ENCODE data around the gene PTBP1. TPM values are rescaled to one million over a fixed set of nuclear protein-coding genes. Genes with fewer than 3 reads are reported as not detected.
A peak's percentile ranks its signal among the peaks of the same experiment; 100 is the strongest.

PTBP1 gene
- total and polyA plus RNA-seq, 9 donors, result 73.4 to 312 (median 215) TPM

DNA sequence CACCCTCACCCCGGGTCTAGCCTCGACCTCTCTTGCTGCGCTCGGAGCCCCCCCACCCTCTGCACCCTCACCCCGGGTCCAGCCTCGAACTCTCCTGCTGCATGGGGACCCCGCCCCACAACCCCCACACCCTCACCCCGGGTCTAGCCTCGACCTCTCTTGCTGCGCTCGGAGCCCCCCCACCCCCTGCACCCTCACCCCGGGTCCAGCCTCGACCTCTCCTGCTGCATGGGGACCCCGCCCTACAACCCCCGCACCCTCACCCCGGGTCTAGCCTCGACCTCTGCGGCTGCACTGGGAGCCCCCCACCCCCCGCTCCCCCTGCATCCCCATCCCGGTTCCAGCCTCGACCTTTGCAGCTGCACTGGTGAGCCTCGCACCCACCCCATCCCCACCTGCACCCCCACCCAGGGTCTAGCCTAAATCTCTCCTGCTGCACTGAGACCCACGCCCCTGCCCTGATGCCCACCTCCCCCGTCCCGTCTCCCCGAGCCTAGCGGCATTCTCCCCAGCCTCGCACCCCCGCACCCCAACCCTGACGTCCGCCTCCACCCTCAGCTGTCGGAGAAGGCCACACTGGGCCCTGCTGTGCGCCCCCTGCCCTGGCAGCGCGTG, 64.0 kb downstream of the PTBP1 start:
- no peaks in the 10 kb centered on the region for H3K9me3 ChIP-seq
- H3K4me3 ChIP-seq, result no peak overlapping the region
- H3K4me1 ChIP-seq (ENCODE audit: insufficient read depth), result peaks cover 9% of the 10 kb centered on the region
- intact Hi-C loops (cut with DNase I), result loop anchor here in 1 of 4 donors (5.0 kb wide), 1 partner anchor 121 kb away; the partner anchor contains the start of gene WDR18
- no peak overlapping the region for H3K27ac ChIP-seq
- WGBS, 3 donors, result 37 to 41% (median 39%) methylated on average over 23 to 35 of the region's 35 CpGs
- DNase-seq, result no peak
- peaks cover 4% of the 10 kb centered on the region for H3K27me3 ChIP-seq
- H3K36me3 ChIP-seq, result no peaks in the 10 kb centered on the region
- TF ChIP-seq EP300 (IDR thresholded peaks at IDR 0.05) (no peak), POLR2A (IDR thresholded peaks at IDR 0.05) (no peak)
- TF ChIP-seq, protein P1, sequence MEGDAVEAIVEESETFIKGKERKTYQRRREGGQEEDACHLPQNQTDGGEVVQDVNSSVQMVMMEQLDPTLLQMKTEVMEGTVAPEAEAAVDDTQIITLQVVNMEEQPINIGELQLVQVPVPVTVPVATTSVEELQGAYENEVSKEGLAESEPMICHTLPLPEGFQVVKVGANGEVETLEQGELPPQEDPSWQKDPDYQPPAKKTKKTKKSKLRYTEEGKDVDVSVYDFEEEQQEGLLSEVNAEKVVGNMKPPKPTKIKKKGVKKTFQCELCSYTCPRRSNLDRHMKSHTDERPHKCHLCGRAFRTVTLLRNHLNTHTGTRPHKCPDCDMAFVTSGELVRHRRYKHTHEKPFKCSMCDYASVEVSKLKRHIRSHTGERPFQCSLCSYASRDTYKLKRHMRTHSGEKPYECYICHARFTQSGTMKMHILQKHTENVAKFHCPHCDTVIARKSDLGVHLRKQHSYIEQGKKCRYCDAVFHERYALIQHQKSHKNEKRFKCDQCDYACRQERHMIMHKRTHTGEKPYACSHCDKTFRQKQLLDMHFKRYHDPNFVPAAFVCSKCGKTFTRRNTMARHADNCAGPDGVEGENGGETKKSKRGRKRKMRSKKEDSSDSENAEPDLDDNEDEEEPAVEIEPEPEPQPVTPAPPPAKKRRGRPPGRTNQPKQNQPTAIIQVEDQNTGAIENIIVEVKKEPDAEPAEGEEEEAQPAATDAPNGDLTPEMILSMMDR (IDR thresholded peaks at IDR 0.05), result no peak

MicroRNAs within 50 kb of the gene (microRNA counts, 767-probe panel; counts per million panel counts)
- microRNA hsa-miR-3187-3p, result 530 counts per million, percentile 78 among the panel's probes with 10 or more counts

Small RNA genes within 50 kb of the gene (microRNA-seq; reads per million reads assigned to microRNA genes)
- gene MIR3187, result 0.38 to 1.1 (median 0.54) reads per million in 3 donors
- 0.18 to 0.75 (median 0.47) reads per million in 3 donors for gene MIR4745

Small RNA genes within 50 kb of the gene (small RNA-seq; reads per million reads assigned to genes)
- gene MIR3187, result not detected

Other genes with a start within 250 kb of the PTBP1 start
- gene BSG, start 224.9 kb upstream of the PTBP1 start, total RNA-seq, result 100 to 1,000 TPM; 225 to 484 (median 324) TPM
- 100 to 1,000 TPM; 111 to 290 TPM for gene BSG, start 224.9 kb upstream of the PTBP1 start, polyA plus RNA-seq
- under 1 TPM in 3 of 7 donors, not detected in 4; 0.07 to 0.23 (median 0.10) TPM for gene HCN2, start 207.6 kb upstream of the PTBP1 start, total RNA-seq
- under 1 TPM in 1 of 2 donors, not detected in 1; 0.13 TPM for gene HCN2, start 207.6 kb upstream of the PTBP1 start, polyA plus RNA-seq
- gene POLRMT, start 163.9 kb upstream of the PTBP1 start, total RNA-seq, result 10 to 100 TPM; 19.9 to 52.3 (median 43.9) TPM
- gene POLRMT, start 163.9 kb upstream of the PTBP1 start, polyA plus RNA-seq, result 10 to 100 TPM; 13.5 to 39.6 TPM
- gene FGF22, start 157.6 kb upstream of the PTBP1 start, total RNA-seq, result 1 to 10 TPM in 6 of 7 donors, under 1 TPM in 1; 0.23 to 4.4 (median 2.2) TPM
- 1 to 10 TPM in 1 of 2 donors, not detected in 1; 4.2 TPM for gene FGF22, start 157.6 kb upstream of the PTBP1 start, polyA plus RNA-seq
- 10 to 100 TPM; 26.6 to 52.2 (median 34.5) TPM for gene RNF126, start 134.2 kb upstream of the PTBP1 start, total RNA-seq
- 10 to 100 TPM in 1 of 2 donors, 1 to 10 TPM in 1; 1.5 to 29.4 TPM for gene RNF126, start 134.2 kb upstream of the PTBP1 start, polyA plus RNA-seq
- 100 to 1,000 TPM in 1 of 7 donors, 10 to 100 TPM in 6; 21.3 to 141 (median 45.7) TPM for gene FSTL3, start 121.1 kb upstream of the PTBP1 start, total RNA-seq
- gene FSTL3, start 121.1 kb upstream of the PTBP1 start, polyA plus RNA-seq, result 10 to 100 TPM; 16.9 to 22.6 TPM
- under 1 TPM in 1 of 7 donors, not detected in 6; 0.33 TPM for gene PRSS57, start 102.0 kb upstream of the PTBP1 start, total RNA-seq
- under 1 TPM in 1 of 2 donors, not detected in 1; 0.07 TPM for gene PRSS57, start 102.0 kb upstream of the PTBP1 start, polyA plus RNA-seq
- gene PALM, start 88.5 kb upstream of the PTBP1 start, total RNA-seq, result 100 to 1,000 TPM in 5 of 7 donors, 10 to 100 TPM in 2; 36.1 to 169 (median 126) TPM
- gene PALM, start 88.5 kb upstream of the PTBP1 start, polyA plus RNA-seq, result 10 to 100 TPM in 1 of 2 donors, 1 to 10 TPM in 1; 2.9 to 66.9 TPM
- gene MISP, start 46.3 kb upstream of the PTBP1 start, total RNA-seq, result 10 to 100 TPM in 1 of 7 donors, 1 to 10 TPM in 3, under 1 TPM in 3; 0.08 to 44.0 (median 1.4) TPM
- under 1 TPM; 0.12 to 0.19 TPM for gene MISP, start 46.3 kb upstream of the PTBP1 start, polyA plus RNA-seq
- 10 to 100 TPM in 1 of 7 donors, 1 to 10 TPM in 1, under 1 TPM in 3, not detected in 2; 0.36 to 11.4 (median 0.80) TPM for gene PLPPR3, start 24.5 kb downstream of the PTBP1 start, total RNA-seq
- under 1 TPM; 0.18 to 0.24 TPM for gene PLPPR3, start 24.5 kb downstream of the PTBP1 start, polyA plus RNA-seq
- gene AZU1, start 30.4 kb downstream of the PTBP1 start, total RNA-seq, result 1 to 10 TPM in 1 of 7 donors, not detected in 6; 1.0 TPM
- under 1 TPM in 1 of 2 donors, not detected in 1; 0.11 TPM for gene AZU1, start 30.4 kb downstream of the PTBP1 start, polyA plus RNA-seq
- gene PRTN3, start 43.5 kb downstream of the PTBP1 start, total RNA-seq, result under 1 TPM in 1 of 7 donors, not detected in 6; 0.41 TPM
- gene PRTN3, start 43.5 kb downstream of the PTBP1 start, polyA plus RNA-seq, result not detected
- gene ELANE, start 54.9 kb downstream of the PTBP1 start, total RNA-seq, result under 1 TPM in 3 of 7 donors, not detected in 4; 0.27 to 0.72 (median 0.34) TPM
- under 1 TPM in 1 of 2 donors, not detected in 1; 0.59 TPM for gene ELANE, start 54.9 kb downstream of the PTBP1 start, polyA plus RNA-seq
- gene CFD, start 62.2 kb downstream of the PTBP1 start, total RNA-seq, result 100 to 1,000 TPM in 2 of 7 donors, 10 to 100 TPM in 3, 1 to 10 TPM in 2; 3.8 to 287 (median 25.3) TPM
- gene CFD, start 62.2 kb downstream of the PTBP1 start, polyA plus RNA-seq, result 100 to 1,000 TPM in 1 of 2 donors, 10 to 100 TPM in 1; 39.2 to 335 TPM
- gene MED16, start 95.7 kb downstream of the PTBP1 start, total RNA-seq, result 10 to 100 TPM; 33.1 to 75.4 (median 59.3) TPM
- gene MED16, start 95.7 kb downstream of the PTBP1 start, polyA plus RNA-seq, result 10 to 100 TPM in 1 of 2 donors, under 1 TPM in 1; 0.62 to 42.9 TPM
- not detected for gene RNU6-9, start 96.0 kb downstream of the PTBP1 start, total RNA-seq
- gene RNU6-9, start 96.0 kb downstream of the PTBP1 start, polyA plus RNA-seq, result not detected
- gene R3HDM4, start 115.8 kb downstream of the PTBP1 start, total RNA-seq, result 10 to 100 TPM; 13.1 to 43.0 (median 31.2) TPM
- gene R3HDM4, start 115.8 kb downstream of the PTBP1 start, polyA plus RNA-seq, result 10 to 100 TPM in 1 of 2 donors, 1 to 10 TPM in 1; 8.7 to 29.5 TPM
- gene KISS1R, start 119.9 kb downstream of the PTBP1 start, total RNA-seq, result under 1 TPM in 2 of 7 donors, not detected in 5; 0.28 to 0.90 TPM
- gene KISS1R, start 119.9 kb downstream of the PTBP1 start, polyA plus RNA-seq, result not detected
- gene ARID3A, start 128.6 kb downstream of the PTBP1 start, total RNA-seq, result 1 to 10 TPM; 2.1 to 8.1 (median 5.2) TPM
- gene ARID3A, start 128.6 kb downstream of the PTBP1 start, polyA plus RNA-seq, result 1 to 10 TPM; 1.1 to 1.6 TPM
- gene WDR18, start 186.9 kb downstream of the PTBP1 start, total RNA-seq, result 10 to 100 TPM; 19.4 to 45.6 (median 31.2) TPM
- 10 to 100 TPM in 1 of 2 donors, 1 to 10 TPM in 1; 3.5 to 24.3 TPM for gene WDR18, start 186.9 kb downstream of the PTBP1 start, polyA plus RNA-seq
- gene GRIN3B, start 203.0 kb downstream of the PTBP1 start, total RNA-seq, result 1 to 10 TPM in 1 of 7 donors, under 1 TPM in 4, not detected in 2; 0.22 to 7.4 (median 0.32) TPM
- gene GRIN3B, start 203.0 kb downstream of the PTBP1 start, polyA plus RNA-seq, result under 1 TPM in 1 of 2 donors, not detected in 1; 0.07 TPM
- 100 to 1,000 TPM; 105 to 196 (median 127) TPM for gene TMEM259, start 223.7 kb downstream of the PTBP1 start, total RNA-seq
- gene TMEM259, start 223.7 kb downstream of the PTBP1 start, polyA plus RNA-seq, result 100 to 1,000 TPM in 1 of 2 donors, 10 to 100 TPM in 1; 26.0 to 162 TPM
- gene RNU6-2, start 224.1 kb downstream of the PTBP1 start, total RNA-seq, result not detected
- gene RNU6-2, start 224.1 kb downstream of the PTBP1 start, polyA plus RNA-seq, result not detected
- gene CNN2, start 229.2 kb downstream of the PTBP1 start, total RNA-seq, result 100 to 1,000 TPM in 6 of 7 donors, 10 to 100 TPM in 1; 60.6 to 438 (median 210) TPM
- gene CNN2, start 229.2 kb downstream of the PTBP1 start, polyA plus RNA-seq, result 100 to 1,000 TPM in 1 of 2 donors, 10 to 100 TPM in 1; 90.6 to 159 TPM
- gene ABCA7, start 242.7 kb downstream of the PTBP1 start, total RNA-seq, result 10 to 100 TPM in 1 of 7 donors, 1 to 10 TPM in 6; 1.5 to 10.5 (median 2.6) TPM
- 1 to 10 TPM; 1.4 to 1.9 TPM for gene ABCA7, start 242.7 kb downstream of the PTBP1 start, polyA plus RNA-seq